ENCODE measurements around the gene INTS13.
"Not testable (repeated sequence)": the region's sequence is repeated elsewhere in the genome, so short reads cannot be mapped to it uniquely, and the experiment has no call there.

INTS13 gene

GRCh38 chr12:26935636-26936378 lies 2.0 kb downstream of the INTS13 start:
- no peak for DNase-seq

- DNase-seq, result no peak
Observed at GRCh38 chr12:26929590-26929989, 8.2 kb downstream of the INTS13 start.

GRCh38 chr12:26928661-26929060 lies 9.1 kb downstream of the INTS13 start:
- no peak for DNase-seq

GRCh38 chr12:26921886-26922285 lies 15.9 kb downstream of the INTS13 start:
- DNase-seq, result no peak

DNA sequence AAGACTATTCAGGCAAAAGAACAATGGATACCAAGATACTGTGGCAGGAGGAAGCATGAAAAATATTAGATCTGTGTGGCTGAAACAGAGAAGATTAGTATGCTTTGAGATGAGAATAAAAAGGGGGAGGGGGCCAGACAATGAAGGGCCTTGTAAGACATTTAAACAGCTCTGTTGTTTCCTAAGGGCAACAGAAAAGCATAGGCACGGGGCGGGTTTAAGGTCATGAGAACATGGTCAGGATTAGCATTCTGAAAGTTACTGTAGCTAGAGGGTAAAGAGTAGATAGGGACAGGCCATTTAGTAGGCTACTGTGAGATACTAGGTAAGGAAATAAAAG lies 18.6 kb downstream of the INTS13 start:
- DNase-seq, result no peak

- no peak for DNase-seq
Observed at GRCh38 chr12:26918321-26919215, 19.2 kb downstream of the INTS13 start.

GRCh38 chr12:26906704-26907103 lies 31.1 kb downstream of the INTS13 start:
- DNase-seq, result no peak

DNA sequence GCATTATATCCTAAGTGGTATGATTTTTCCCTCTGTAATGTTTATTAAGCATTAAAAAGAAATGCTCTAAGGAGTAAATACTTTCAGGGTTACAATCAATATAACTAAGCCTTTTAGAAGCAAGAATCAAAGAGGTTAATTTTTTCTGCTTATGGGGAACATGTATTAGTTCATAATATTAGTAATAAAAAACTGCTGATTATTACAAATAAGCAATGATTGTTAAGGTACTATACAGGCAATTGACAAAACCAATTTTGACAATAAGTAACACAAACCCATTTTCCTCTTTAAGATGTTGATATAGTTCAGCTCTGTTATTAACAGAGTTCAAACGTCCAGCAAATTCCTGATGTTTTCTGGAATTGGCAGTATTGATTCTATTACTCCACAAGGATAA lies 31.8 kb downstream of the INTS13 start:
- no peak for DNase-seq

GRCh38 chr12:26903396-26903795 lies 34.4 kb downstream of the INTS13 start:
- not testable (repeated sequence) for DNase-seq

DNA sequence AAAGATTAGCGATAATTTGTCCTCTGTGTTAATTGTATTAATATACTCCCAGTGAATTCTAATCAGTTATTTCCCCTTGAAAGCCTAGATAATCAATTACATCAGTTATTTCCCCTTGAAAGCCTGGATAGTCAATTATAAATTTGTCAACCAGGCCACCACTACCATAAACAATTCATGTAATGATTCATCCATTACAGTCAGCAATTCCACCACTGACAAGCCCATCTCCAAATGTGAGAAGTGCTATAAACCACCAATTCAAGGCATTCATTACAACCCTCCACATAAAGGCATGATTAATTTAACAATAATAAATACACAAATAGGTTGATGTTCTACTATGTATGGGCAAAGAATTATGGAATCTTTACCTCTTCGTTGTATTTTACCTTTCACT lies 40.9 kb downstream of the INTS13 start:
- no peak for DNase-seq

GRCh38 chr12:26895672-26896071 lies 42.1 kb downstream of the INTS13 start:
- DNase-seq, result no peak

- DNase-seq, result no peak
Observed at GRCh38 chr12:26891704-26892103, 46.1 kb downstream of the INTS13 start.

DNA sequence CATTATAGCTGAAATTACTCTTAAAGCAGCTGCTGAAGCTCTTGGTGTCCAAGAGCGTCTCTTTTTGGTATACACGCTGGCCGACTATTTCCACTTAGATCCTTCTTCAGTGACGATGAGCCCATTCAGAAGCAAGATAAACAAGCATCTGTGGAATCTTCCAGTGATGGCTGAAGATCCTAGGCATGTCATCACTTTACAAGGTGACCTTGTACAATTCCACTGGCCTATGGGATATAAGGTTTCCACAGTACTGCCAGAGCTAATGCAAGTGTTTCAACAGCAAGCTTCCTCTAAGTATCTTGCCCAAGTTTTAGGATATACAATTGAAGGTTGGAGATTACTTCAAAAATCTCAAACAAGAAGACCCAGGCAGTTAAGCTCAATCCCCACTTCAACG lies 47.0 kb downstream of the INTS13 start:
- DNase-seq, result no peak

DNA sequence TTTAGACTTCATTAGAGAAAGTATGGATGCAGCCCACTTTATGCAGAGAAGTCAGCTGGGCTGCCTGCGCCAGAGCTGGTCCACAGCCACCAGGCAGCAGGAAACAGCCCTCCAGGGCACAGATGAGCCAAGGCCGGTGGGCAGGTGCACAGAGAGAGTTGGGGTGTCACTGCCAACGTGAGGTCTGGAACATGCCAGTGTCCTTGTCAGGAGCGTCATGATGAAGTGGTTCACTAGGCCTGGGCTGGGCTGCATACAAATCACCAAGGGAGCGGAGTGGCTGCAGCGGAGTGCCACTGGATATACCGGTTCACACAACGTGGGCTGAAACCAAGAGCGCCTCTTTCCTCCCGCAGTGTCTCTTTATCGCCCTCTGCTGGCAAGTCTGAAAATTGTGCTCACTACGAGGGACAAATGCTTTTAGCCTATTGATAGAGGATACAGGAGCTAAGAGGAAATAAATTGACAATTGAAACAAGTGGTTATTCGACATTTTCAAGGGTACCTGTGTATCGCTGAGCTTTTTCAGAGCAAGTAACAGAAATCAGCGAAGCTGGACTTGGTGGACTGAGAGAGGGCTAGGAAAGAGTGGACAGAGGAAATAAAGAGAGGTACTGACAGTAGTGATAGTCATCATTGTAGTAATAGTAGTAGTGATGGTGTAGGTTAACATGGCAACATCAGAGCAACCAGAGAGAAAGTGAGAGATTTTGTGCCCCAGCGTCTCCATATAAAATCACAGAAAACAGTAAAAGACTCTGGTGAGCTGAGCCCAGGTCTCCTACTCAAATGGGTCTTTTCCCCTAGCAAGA lies 52.8 kb downstream of the INTS13 start:
- DNase-seq, result peak; percentile 53 to 83

- no peak for DNase-seq
Observed at GRCh38 chr12:26880625-26881024, 57.2 kb downstream of the INTS13 start.

- DNase-seq, result peak; percentile 38 to 75
Observed at GRCh38 chr12:26878661-26879119, 59.1 kb downstream of the INTS13 start.

- DNase-seq, result no peak
Observed at GRCh38 chr12:26874501-26875296, 63.1 kb downstream of the INTS13 start.

GRCh38 chr12:26872625-26873024 lies 65.2 kb downstream of the INTS13 start:
- DNase-seq, result no peak

- no peak for DNase-seq
Observed at GRCh38 chr12:26871985-26872384, 65.8 kb downstream of the INTS13 start.

DNA sequence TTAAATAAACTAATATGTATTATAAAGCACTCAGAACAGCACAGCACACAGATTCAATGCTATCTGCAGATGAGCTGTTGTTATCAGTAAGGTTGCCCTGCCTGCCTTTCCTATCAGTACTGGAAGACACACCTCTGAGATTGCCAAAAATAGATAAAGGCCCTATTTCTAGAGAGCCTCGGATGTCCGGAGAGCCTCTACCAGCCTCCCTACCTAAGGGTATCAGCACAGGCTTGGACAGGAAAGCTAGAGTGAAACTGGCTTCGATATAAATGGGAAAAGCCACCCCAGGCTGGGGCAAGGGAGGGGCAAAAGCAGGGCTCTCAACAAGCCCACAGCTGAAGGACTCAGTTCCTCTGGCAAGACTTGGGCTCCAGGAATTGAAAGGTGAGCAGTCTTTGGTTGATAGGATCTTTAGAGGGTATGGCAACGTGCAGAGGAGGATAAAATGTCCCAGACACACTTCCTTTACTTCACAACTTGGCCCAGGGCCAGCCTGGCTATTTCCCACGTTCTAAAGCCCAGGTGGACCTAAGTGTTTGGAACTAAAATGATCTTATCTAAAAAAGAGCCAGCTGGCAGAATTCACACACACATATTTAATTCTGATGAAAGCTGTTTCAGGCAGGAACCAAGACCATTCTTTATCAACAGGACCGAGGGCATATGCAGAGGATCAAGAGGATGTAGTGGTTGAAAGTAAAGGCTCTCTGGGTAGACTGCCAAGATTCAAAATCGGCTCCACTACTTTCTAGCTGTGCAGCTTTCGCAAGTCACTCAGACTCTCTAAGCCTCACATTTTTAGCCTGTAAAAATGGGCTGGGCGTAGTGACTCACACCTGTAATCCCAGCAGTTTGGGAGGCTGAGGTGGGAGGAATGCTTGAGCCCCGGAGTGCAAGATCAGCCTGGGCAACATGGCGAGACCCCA lies 67.0 kb downstream of the INTS13 start:
- peak in 1 of 2 experiments; percentile 31 for DNase-seq

GRCh38 chr12:26869908-26870459 lies 67.8 kb downstream of the INTS13 start:
- DNase-seq, result no peak

All from NCI-H446 (cell line).